Endothelial cell of umbilical vein (primary cell): ENCODE data around the gene UPP1. TPM values are rescaled to one million over a fixed set of nuclear protein-coding genes. Genes with fewer than 3 reads are reported as not detected.

Experiments
- BruUV-seq: library from RNA; stranded (reverse); fragments of 400-500 nt; replicated peaks from 2 replicates; lab custom pipeline; 2021; lab: Mats Ljungman, UMichigan
- CTCF ChIA-PET: fragments of 300-600, 350-600 bp; sonication (Branson Sonifier 250); formaldehyde crosslinking; loops from one replicate; lab custom pipeline; 2021; ENCODE audit warnings: antibody characterized with exemption, inconsistent platforms; lab: Charles Lee
- POLR2A ChIA-PET: fragments of 300-600, 350-600 bp; sonication (Branson Sonifier 250); formaldehyde crosslinking; loops from one replicate; lab custom pipeline; 2021; ENCODE audit warnings: antibody characterized with exemption, inconsistent platforms; lab: Charles Lee
- DNase-seq: peaks from one replicate; pipeline ENCODE4 v3.0.0-alpha.2; 2011; ENCODE audit warnings: low read depth, low spot score
- FAIRE-seq: peaks from 2 replicates; lab custom pipeline; 2011; peaks lifted over from hg19 to GRCh38; lab: Jason Lieb, UNC
- H2AFZ ChIP-seq: 2 replicates; pipeline ENCODE4 v1.6.0; 2012; ENCODE audit warnings: low read depth, low read length, control low read depth, inconsistent platforms
- H3K27ac ChIP-seq: 2 replicates; pipeline ENCODE4 v1.5.1; 2011; ENCODE audit warnings: low read depth, mild to moderate bottlenecking, control low read depth, low read length, moderate library complexity; ENCODE audit not compliant: insufficient read depth
- H3K27me3 ChIP-seq, 2 experiments: 2 replicates each; pipeline versions ENCODE4 v1.6.0 to v1.6.1; 2011; ENCODE audit warnings: low read length in 2 of 2, mixed read lengths in 1 of 2; ENCODE audit not compliant: control insufficient read depth in 2 of 2, insufficient read depth in 2 of 2
- H3K36me3 ChIP-seq, 2 experiments: 2 replicates in 1 of 2; 3 replicates in 1 of 2; pipeline ENCODE4 v1.5.1; 2011; ENCODE audit warnings: low read length in 2 of 2, mild to moderate bottlenecking in 1 of 2, moderate library complexity in 1 of 2; ENCODE audit not compliant: control insufficient read depth in 2 of 2, insufficient read depth in 2 of 2; ENCODE audit errors: extremely low read depth in 1 of 2
- H3K4me1 ChIP-seq: 3 replicates; pipeline ENCODE4 v1.5.1; 2011; ENCODE audit warnings: mild to moderate bottlenecking, low read length; ENCODE audit not compliant: control insufficient read depth, insufficient read depth; ENCODE audit errors: extremely low read depth
- H3K4me2 ChIP-seq: 2 replicates; pipeline ENCODE4 v1.6.1; 2011; ENCODE audit warnings: low read length, control low read depth, mixed read lengths; ENCODE audit not compliant: insufficient read depth
- H3K4me3 ChIP-seq, 3 experiments: fragments of 200-600 bp in 1 of 3; sonication (generic), shearing (Covaris generic) in 1 of 3; replicated peaks in 1 of 3; 2 replicates each; pipeline ENCODE4 v1.5.1; 2011 to 2016; ENCODE audit warnings: control low read depth in 3 of 3, low read length in 3 of 3, mild to moderate bottlenecking in 2 of 3, inconsistent platforms in 1 of 3, low read depth in 1 of 3, moderate library complexity in 1 of 3; ENCODE audit not compliant: insufficient read depth in 1 of 3
- H3K79me2 ChIP-seq: 2 replicates; pipeline ENCODE4 v1.6.0; 2012; ENCODE audit warnings: low read length, inconsistent platforms; ENCODE audit not compliant: control insufficient read depth, insufficient read depth
- H3K9ac ChIP-seq: replicated peaks from 2 replicates; pipeline ENCODE3; 2011; ENCODE audit warnings: low read length, control low read depth; ENCODE audit not compliant: insufficient read depth; ENCODE audit errors: extremely low read depth
- H3K9me1 ChIP-seq: replicated peaks from 3 replicates; pipeline ENCODE4 v1.6.0; 2011; ENCODE audit warnings: mild to moderate bottlenecking, low read length; ENCODE audit not compliant: control insufficient read depth, insufficient read depth; ENCODE audit errors: extremely low read depth
- H3K9me3 ChIP-seq: replicated peaks from 2 replicates; pipeline ENCODE4 v1.5.1; 2012; ENCODE audit warnings: low read length, inconsistent platforms; ENCODE audit not compliant: control insufficient read depth, insufficient read depth
- H4K20me1 ChIP-seq: replicated peaks from 2 replicates; pipeline ENCODE3; 2011; ENCODE audit warnings: mild to moderate bottlenecking, low read length; ENCODE audit not compliant: control insufficient read depth, insufficient read depth; ENCODE audit errors: extremely low read depth
- CTCF ChIP-seq, 2 donors: IDR thresholded peaks; 1 replicate in 1 of 2; 2 replicates in 1 of 2; pipeline ENCODE4 v1.5.1; 2011; ENCODE audit warnings: low read length in 2 of 2, mild to moderate bottlenecking in 2 of 2, moderate library complexity in 2 of 2, control low read depth in 1 of 2, inconsistent platforms in 1 of 2, low read depth in 1 of 2; ENCODE audit not compliant: insufficient read depth in 1 of 2; ENCODE audit errors: extremely low read depth in 1 of 2
- EZH2 ChIP-seq: IDR thresholded peaks from 2 replicates; pipeline ENCODE4 v1.6.1; 2012; ENCODE audit warnings: borderline replicate concordance, low read depth, mild to moderate bottlenecking, moderate library complexity, low read length, inconsistent platforms; ENCODE audit not compliant: severe bottlenecking
- FOS ChIP-seq: IDR thresholded peaks from 2 replicates; pipeline ENCODE4 v1.6.1; 2011; ENCODE audit warnings: mild to moderate bottlenecking, low read length, moderate library complexity, borderline replicate concordance; ENCODE audit not compliant: insufficient read depth
- GATA2 ChIP-seq: IDR thresholded peaks from 2 replicates; pipeline ENCODE4 v1.7.0; 2011; ENCODE audit warnings: low read depth, mild to moderate bottlenecking, moderate library complexity, mixed read lengths, low read length; ENCODE audit not compliant: insufficient read length, insufficient read depth
- JUN ChIP-seq: IDR thresholded peaks from 2 replicates; pipeline ENCODE4 v1.6.1; 2011; ENCODE audit warnings: borderline replicate concordance, low read depth; ENCODE audit not compliant: insufficient read length, insufficient read depth
- MAX ChIP-seq: IDR thresholded peaks from 2 replicates; pipeline ENCODE4 v1.6.1; 2011; ENCODE audit not compliant: insufficient read depth, insufficient read length
- MYC ChIP-seq: IDR thresholded peaks from one replicate; pipeline ENCODE4 v1.6.1; 2011; ENCODE audit warnings: mild to moderate bottlenecking, low read depth, low read length
- POLR2A ChIP-seq: IDR thresholded peaks from 2 replicates; pipeline ENCODE4 v1.6.1; 2012; ENCODE audit warnings: low read depth, mild to moderate bottlenecking, control low read depth, low read length
- POLR2AphosphoS5 ChIP-seq: IDR thresholded peaks from 2 replicates; pipeline ENCODE4 v1.6.1; 2012; ENCODE audit warnings: low read depth, mild to moderate bottlenecking, control low read depth, low read length, moderate library complexity; ENCODE audit not compliant: insufficient read depth
- dilution Hi-C: fragments of 300-500 bp; cut with MboI; formaldehyde crosslinking; loops from one replicate; pipeline ENCODE4 v1.15.0; 2019; ENCODE audit warnings: low sequenced_read_pairs; ENCODE audit not compliant: extremely low pct_ligation_motif_present
- intact Hi-C: fragments of 100-400 bp; cut with micrococcal nuclease; formaldehyde crosslinking; loops from one replicate; pipeline ENCODE4 v1.10.0; 2022
- polyA plus RNA-seq, 4 experiments: library from polyadenylated mRNA; depleted of rRNA in 3 of 4; stranded (reverse) in 3 of 4; unstranded in 1 of 4; fragments of >200 nt; gene quantifications; 2 replicates each; pipeline versions ENCODE4 v1.2.1 to v1.2.3, GENCODE V29; 2011 to 2012; ENCODE audit warnings: missing spikeins in 1 of 4
- total RNA-seq: library from RNA; stranded (reverse); gene quantifications from 2 replicates; pipeline ENCODE4 v1.2.3, GENCODE V29; 2021

Gene UPP1
- total and polyA plus RNA-seq, 2 donors (not counting 3 experiments of a cell fraction or from before 2014, with no cell fraction given), result 60.7 to 66.0 TPM

- Histone ChIP-seq H2AFZ (no peak overlapping the region), H3K4me1 (peaks cover 7% of the 10 kb centered on the region), H3K27me3 (no peaks in the 10 kb centered on the region), H3K27ac (no peak overlapping the region), H3K4me3 (no peak overlapping the region), H3K9me3 (no peaks in the 10 kb centered on the region), H3K79me2 (peaks cover 34% of the 10 kb centered on the region), H3K4me2 (no peak overlapping the region), H4K20me1 (no peaks in the 10 kb centered on the region), H3K9ac (no peak overlapping the region), H3K9me1 (no peaks in the 10 kb centered on the region), H3K36me3 (peaks cover 45 to 46% of the 10 kb centered on the region in 2 experiments)
- no TSS peak for BruUV-seq
- FAIRE-seq (no peak), DNase-seq (no peak)
- intact Hi-C loops (no loop called here), dilution Hi-C loops (no loop called here)
- ChIA-PET CTCF (interaction anchor here (0.8 to 4.6 kb wide), 5 partner anchors 8 to 158 kb away, joined by 3 to 27 read pairs (median 4); no protein-coding TSS in a partner anchor), POLR2A (no interaction called here)
- no peak for TF ChIP-seq EZH2
- TF ChIP-seq MAX, result no peak
- no peak for TF ChIP-seq FOS
- no peak for TF ChIP-seq MYC
- no peak for TF ChIP-seq CTCF (IDR thresholded peaks at IDR 0.05; ENCODE audit: extremely low read depth in 1 of 2, insufficient read depth in 1 of 2, low read depth in 1 of 2, low read length in 2 of 2)
- TF ChIP-seq JUN, result no peak
- TF ChIP-seq GATA2, result no peak
- no peak for TF ChIP-seq POLR2A
- TF ChIP-seq POLR2AphosphoS5, result no peak
These were observed 13.5 kb downstream of the UPP1 start for GRCh38 chr7:48102530-48102929.
